ENCODE data around the gene ISY1. TPM values are rescaled to one million over a fixed set of nuclear protein-coding genes. Genes with fewer than 3 reads are reported as not detected.
"Not testable (repeated sequence)": the region's sequence is repeated elsewhere in the genome, so short reads cannot be mapped to it uniquely, and the experiment has no call there.

ISY1 gene
- polyA plus RNA-seq, 1 donor from 2014 or later = 71.9 TPM

GRCh38 chr3:129136275-129136674 is 24.6 kb downstream of the ISY1 start:
- H3K27me3 Mint-ChIP-seq, H3K27ac Mint-ChIP-seq, H3K36me3 Mint-ChIP-seq, H3K4me3 Mint-ChIP-seq, H3K4me1 Mint-ChIP-seq, H3K9me3 Mint-ChIP-seq: not testable (repeated sequence)

GRCh38 chr3:129132097-129132866 is 28.6 kb downstream of the ISY1 start:
- Mint-ChIP-seq H3K27ac (no peak overlapping the region), H3K9me3 (no peaks in the 10 kb centered on the region), H3K4me3 (no peak overlapping the region), H3K36me3 (peaks cover 2% of the 10 kb centered on the region), H3K27me3 (no peaks in the 10 kb centered on the region), H3K4me1 (peaks cover 0 to 4% (median 0%) of the 10 kb centered on the region in 3 donors)

- Mint-ChIP-seq H3K36me3 (peaks cover 2% of the 10 kb centered on the region), H3K4me1 (peaks cover 0 to 4% (median 0%) of the 10 kb centered on the region in 3 donors), H3K27ac (no peak overlapping the region), H3K27me3 (no peaks in the 10 kb centered on the region), H3K9me3 (no peaks in the 10 kb centered on the region), H3K4me3 (no peak overlapping the region)
Measured at GRCh38 chr3:129131465-129132088, 29.3 kb downstream of the ISY1 start.

- Mint-ChIP-seq H3K27ac (no peak overlapping the region), H3K4me3 (no peak overlapping the region), H3K27me3 (no peaks in the 10 kb centered on the region), H3K36me3 (no peaks in the 10 kb centered on the region), H3K9me3 (no peaks in the 10 kb centered on the region), H3K4me1 (peaks cover 0 to 5% (median 5%) of the 10 kb centered on the region in 3 donors)
Measured at GRCh38 chr3:129130291-129130813, 30.5 kb downstream of the ISY1 start.

GRCh38 chr3:129128357-129129155 is 32.3 kb downstream of the ISY1 start:
- peaks cover 3 to 10% (median 8%) of the 10 kb centered on the region in 3 donors for H3K4me1 Mint-ChIP-seq
- H3K27me3 Mint-ChIP-seq = no peaks in the 10 kb centered on the region
- no peaks in the 10 kb centered on the region for H3K36me3 Mint-ChIP-seq
- no peaks in the 10 kb centered on the region for H3K9me3 Mint-ChIP-seq
- H3K27ac Mint-ChIP-seq = no peak overlapping the region
- H3K4me3 Mint-ChIP-seq = no peak overlapping the region

GRCh38 chr3:129126726-129127280 is 34.1 kb downstream of the ISY1 start:
- H3K4me3 Mint-ChIP-seq = peak overlapping the region in 1 of 4 donors; percentile 2

GRCh38 chr3:129123314-129124060 is 37.4 kb downstream of the ISY1 start:
- peak overlapping the region; percentile 48 to 93 (median 80) for H3K4me3 Mint-ChIP-seq
- peaks cover 27 to 33% (median 32%) of the 10 kb centered on the region in 3 donors for H3K4me1 Mint-ChIP-seq
- H3K36me3 Mint-ChIP-seq = no peaks in the 10 kb centered on the region
- no peaks in the 10 kb centered on the region for H3K9me3 Mint-ChIP-seq
- H3K27me3 Mint-ChIP-seq = no peaks in the 10 kb centered on the region
- peak overlapping the region; percentile 31 to 93 (median 71) for H3K27ac Mint-ChIP-seq

More at GRCh38 chr3:129126726-129127280, 34.1 kb downstream of the ISY1 start:
- H3K36me3 Mint-ChIP-seq = no peaks in the 10 kb centered on the region
- peak overlapping the region in 1 of 3 donors; percentile 33 for H3K27ac Mint-ChIP-seq
- peaks cover 14 to 22% (median 20%) of the 10 kb centered on the region in 3 donors for H3K4me1 Mint-ChIP-seq
- no peaks in the 10 kb centered on the region for H3K9me3 Mint-ChIP-seq
- H3K27me3 Mint-ChIP-seq = no peaks in the 10 kb centered on the region

- Mint-ChIP-seq H3K27ac (peak overlapping the region; percentile 31 to 93 (median 71)), H3K9me3 (no peaks in the 10 kb centered on the region), H3K4me1 (peaks cover 30 to 40% (median 40%) of the 10 kb centered on the region in 3 donors), H3K27me3 (no peaks in the 10 kb centered on the region), H3K36me3 (no peaks in the 10 kb centered on the region), H3K4me3 (peak overlapping the region; percentile 73 to 93 (median 90))
Measured at GRCh38 chr3:129122412-129123011, 38.4 kb downstream of the ISY1 start.

- Mint-ChIP-seq H3K9me3 (no peaks in the 10 kb centered on the region), H3K36me3 (no peaks in the 10 kb centered on the region), H3K4me3 (peak within 1 kb of the TSS; percentile 86 to 95 (median 94)), H3K4me1 (peaks cover 30 to 41% (median 40%) of the 10 kb centered on the region in 3 donors), H3K27me3 (no peaks in the 10 kb centered on the region), H3K27ac (peak within 1 kb of the TSS; percentile 88 to 95 (median 93))
Measured at GRCh38 chr3:129121792-129122411, 39.0 kb downstream of the ISY1 start, which contains the start of gene RAB43. TSS of gene RAB43 (minus strand) at chr3:129121804. CDS start at chr3:129121489, 315 bp downstream.

GRCh38 chr3:129121016-129121791 is 39.7 kb downstream of the ISY1 start:
- Mint-ChIP-seq H3K27ac (peak overlapping the region; percentile 77 to 95 (median 88)), H3K27me3 (no peaks in the 10 kb centered on the region), H3K4me1 (peaks cover 33 to 43% (median 41%) of the 10 kb centered on the region in 3 donors), H3K9me3 (no peaks in the 10 kb centered on the region), H3K4me3 (peak overlapping the region; percentile 86 to 95 (median 94)), H3K36me3 (no peaks in the 10 kb centered on the region)

- no peaks in the 10 kb centered on the region for H3K27me3 Mint-ChIP-seq
Measured at GRCh38 chr3:129120254-129121004, 40.4 kb downstream of the ISY1 start.

More at GRCh38 chr3:129120254-129121004, 40.4 kb downstream of the ISY1 start:
- H3K4me3 Mint-ChIP-seq = peak overlapping the region; percentile 86 to 95 (median 94)
- no peaks in the 10 kb centered on the region for H3K9me3 Mint-ChIP-seq
- H3K36me3 Mint-ChIP-seq = no peaks in the 10 kb centered on the region
- peak overlapping the region; percentile 77 to 95 (median 88) for H3K27ac Mint-ChIP-seq
- H3K4me1 Mint-ChIP-seq = peaks cover 31 to 42% (median 41%) of the 10 kb centered on the region in 3 donors
